Neutrophil (primary cell): ENCODE measurements around the gene MRGPRG.

ENCODE experiments used
- H3K27ac ChIP-seq: fragments of 200-600 bp; sonication (generic); 2 replicates; pipeline ENCODE4 v1.5.1; 2016; ENCODE audit warnings: mild to moderate bottlenecking, moderate library complexity
- H3K27me3 ChIP-seq: fragments of 200-600 bp; sonication (generic); 2 replicates; pipeline ENCODE4 v1.6.0; 2016; ENCODE audit warnings: mild to moderate bottlenecking
- H3K36me3 ChIP-seq: fragments of 200-600 bp; sonication (generic); 2 replicates; pipeline ENCODE4 v1.5.1; 2017
- H3K4me1 ChIP-seq, 2 experiments: fragments of 200-600 bp in 1 of 2; sonication (generic) in 1 of 2; 1 replicate in 1 of 2; 2 replicates in 1 of 2; pipeline versions ENCODE4 v1.5.1 to v1.6.1; 2013 to 2016; ENCODE audit warnings: low read depth in 1 of 2, low read length in 1 of 2, mild to moderate bottlenecking in 1 of 2, moderate library complexity in 1 of 2; ENCODE audit not compliant: control insufficient read depth in 1 of 2, insufficient read depth in 1 of 2
- H3K4me3 ChIP-seq, 2 experiments: fragments of 200-600 bp in 1 of 2; sonication (generic) in 1 of 2; 1 replicate in 1 of 2; 2 replicates in 1 of 2; pipeline ENCODE4 v1.5.1; 2013 to 2016; ENCODE audit warnings: low read depth in 1 of 2, low read length in 1 of 2, mild to moderate bottlenecking in 1 of 2, moderate library complexity in 1 of 2
- H3K9me3 ChIP-seq: fragments of 200-600 bp; sonication (generic); 2 replicates; pipeline ENCODE4 v1.5.1; 2016
- CTCF ChIP-seq: fragments of 200-600 bp; sonication (generic); IDR thresholded peaks from 2 replicates; pipeline ENCODE4 v1.5.1; 2016; ENCODE audit warnings: antibody characterized with exemption

Gene MRGPRG

DNA sequence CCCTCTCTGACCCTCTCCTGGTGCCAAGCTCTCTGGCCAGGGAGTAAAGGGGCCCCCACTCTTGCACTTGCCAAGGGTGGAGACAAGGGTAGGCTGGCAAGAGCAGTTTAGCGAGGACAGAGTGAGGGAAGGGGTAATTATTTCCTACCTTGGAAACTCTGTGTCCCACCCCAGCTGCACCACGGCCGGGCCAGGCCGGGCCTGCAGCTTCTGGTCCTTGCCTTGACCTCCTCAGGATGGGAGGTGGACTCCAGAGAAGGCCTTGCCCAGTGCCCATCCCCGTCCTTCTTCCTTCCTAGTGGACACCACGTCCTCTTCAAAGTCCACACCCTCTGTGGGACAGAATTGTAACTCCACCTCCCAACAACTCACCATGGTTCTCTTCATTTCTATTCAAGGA, 35.1 kb downstream of the MRGPRG start:
- H3K27ac ChIP-seq = no peak overlapping the region
- TF ChIP-seq CTCF = no peak
- no peak overlapping the region for H3K4me3 ChIP-seq
- H3K27me3 ChIP-seq = no peaks in the 10 kb centered on the region
- no peaks in the 10 kb centered on the region for H3K4me1 ChIP-seq
- H3K9me3 ChIP-seq = no peaks in the 10 kb centered on the region
- no peaks in the 10 kb centered on the region for H3K36me3 ChIP-seq

DNA sequence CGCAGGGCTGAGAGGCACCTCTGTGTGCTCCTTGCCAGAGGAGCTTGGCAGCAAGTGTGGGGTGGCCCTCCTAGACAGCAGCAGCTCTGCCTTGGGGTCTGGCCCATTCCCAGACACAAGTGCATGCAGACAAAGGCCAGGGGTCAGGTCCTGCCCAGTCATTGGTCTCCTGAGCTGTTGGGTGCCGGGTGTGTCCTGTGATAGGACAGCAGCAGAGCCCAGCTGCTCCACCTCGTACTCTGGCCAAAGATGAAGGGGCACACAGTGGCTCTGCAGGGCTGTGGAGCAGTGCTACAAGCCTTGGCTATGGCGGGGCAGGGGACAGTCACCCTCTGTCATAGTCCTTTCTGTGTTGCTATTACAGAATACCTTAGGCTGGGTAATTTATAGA, 36.2 kb downstream of the MRGPRG start:
- no peak overlapping the region for H3K27ac ChIP-seq
- no peak for TF ChIP-seq CTCF
- no peaks in the 10 kb centered on the region for H3K27me3 ChIP-seq
- H3K4me3 ChIP-seq = no peak overlapping the region
- H3K36me3 ChIP-seq = no peaks in the 10 kb centered on the region
- no peaks in the 10 kb centered on the region for H3K9me3 ChIP-seq
- no peaks in the 10 kb centered on the region for H3K4me1 ChIP-seq

DNA sequence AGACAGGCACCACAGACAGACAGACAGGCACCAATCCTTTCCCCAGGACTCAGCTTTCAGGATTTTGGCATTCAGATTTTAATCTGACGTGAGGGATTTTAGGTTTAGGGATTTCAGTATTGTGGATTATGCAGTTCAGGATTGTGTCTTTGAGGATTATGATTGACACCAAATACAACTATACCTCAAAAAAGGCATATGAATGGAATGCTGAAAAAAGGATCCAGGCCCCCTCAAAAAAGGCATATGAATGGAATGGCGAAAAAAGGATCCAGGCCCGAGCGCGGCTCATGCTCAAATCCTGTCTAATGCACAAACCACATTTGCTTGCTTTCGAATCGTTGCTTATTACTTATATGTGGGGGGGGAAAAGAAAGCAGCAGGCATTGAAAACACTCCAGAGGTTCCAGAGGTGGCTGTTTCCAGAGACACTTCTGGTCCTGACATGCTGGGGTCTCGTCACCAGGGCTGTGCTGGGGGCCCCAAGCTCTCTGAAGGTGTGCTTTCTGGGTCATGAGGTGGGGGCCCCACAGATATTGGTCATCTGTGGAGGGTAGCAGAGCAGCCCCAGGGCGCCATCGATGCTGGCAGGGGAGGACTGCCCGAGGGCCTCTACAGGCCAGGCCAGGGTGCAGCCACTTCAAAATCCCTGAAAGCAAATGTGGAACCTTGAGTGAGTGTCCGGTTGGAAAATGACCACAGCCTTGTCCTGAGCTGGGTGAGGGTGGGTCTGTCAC, 36.7 kb downstream of the MRGPRG start:
- no peak overlapping the region for H3K27ac ChIP-seq
- TF ChIP-seq CTCF = no peak
- no peaks in the 10 kb centered on the region for H3K36me3 ChIP-seq
- no peaks in the 10 kb centered on the region for H3K27me3 ChIP-seq
- H3K4me1 ChIP-seq = no peaks in the 10 kb centered on the region
- H3K4me3 ChIP-seq = no peak overlapping the region
- no peaks in the 10 kb centered on the region for H3K9me3 ChIP-seq

DNA sequence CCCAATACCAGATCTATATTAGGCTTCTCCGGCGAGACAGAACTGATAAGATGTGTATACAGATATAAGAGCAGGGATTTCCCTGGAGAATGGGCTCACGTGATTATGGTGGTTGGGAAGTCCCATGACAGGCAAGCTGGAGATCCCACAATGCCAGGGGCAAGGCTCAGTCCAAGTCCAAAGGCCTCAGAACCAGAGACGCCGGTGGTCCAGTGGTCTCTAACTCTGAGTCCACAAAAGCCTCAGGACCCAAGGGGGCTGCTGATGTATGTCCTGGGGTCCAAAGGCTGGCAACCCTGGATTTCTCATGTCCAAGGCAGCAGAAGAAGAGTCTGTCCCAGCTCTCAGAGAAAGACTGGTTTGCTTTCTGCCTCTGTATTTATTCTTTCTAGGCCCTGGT, 37.7 kb downstream of the MRGPRG start:
- Histone ChIP-seq H3K27me3 (no peaks in the 10 kb centered on the region), H3K27ac (no peak overlapping the region), H3K9me3 (peaks cover 8% of the 10 kb centered on the region), H3K4me3 (no peak overlapping the region), H3K36me3 (no peaks in the 10 kb centered on the region), H3K4me1 (no peaks in the 10 kb centered on the region)
- TF ChIP-seq CTCF = no peak

DNA sequence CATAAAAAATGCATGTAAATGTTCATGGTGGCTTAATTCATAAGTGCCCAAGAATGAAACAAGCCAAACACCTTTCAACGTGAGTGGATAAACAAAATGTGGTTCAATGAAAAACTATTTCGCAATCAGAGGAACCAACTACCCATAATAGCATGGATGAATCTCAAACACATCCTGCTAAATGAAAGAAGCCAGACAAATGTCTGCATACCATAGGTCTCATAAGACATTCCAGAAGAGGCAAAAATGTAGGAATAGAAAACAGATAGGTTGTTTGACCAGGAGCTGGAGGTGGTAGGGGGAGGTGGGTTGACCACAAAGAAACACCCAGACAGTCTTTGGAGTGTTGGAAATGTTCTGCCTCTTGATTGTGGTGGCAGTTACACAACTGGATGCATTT, 40.3 kb downstream of the MRGPRG start:
- H3K36me3 ChIP-seq = no peaks in the 10 kb centered on the region
- no peak overlapping the region for H3K4me3 ChIP-seq
- no peak overlapping the region for H3K27ac ChIP-seq
- H3K4me1 ChIP-seq = no peaks in the 10 kb centered on the region
- peaks cover 8% of the 10 kb centered on the region for H3K9me3 ChIP-seq
- H3K27me3 ChIP-seq = no peaks in the 10 kb centered on the region
- TF ChIP-seq CTCF = no peak
